Fibroblast of lung (primary cell): ENCODE measurements around the gene DNALI1. TPM values are rescaled to one million over a fixed set of nuclear protein-coding genes. Genes with fewer than 3 reads are reported as not detected.

Source experiments
- DNase-seq, 2 donors: peaks; one replicate each; pipeline versions ENCODE4 v3.0.0 to v3.0.0-alpha.2; 2010; ENCODE audit warnings: low read depth in 2 of 2
- H2AFZ ChIP-seq: 2 replicates; pipeline ENCODE4 v1.5.1; 2012; ENCODE audit warnings: low read length, control low read depth, inconsistent platforms
- H3K27ac ChIP-seq: 2 replicates; pipeline ENCODE4 v1.5.1; 2011; ENCODE audit warnings: low read length, control low read depth; ENCODE audit not compliant: insufficient read depth
- H3K27me3 ChIP-seq: 2 replicates; pipeline ENCODE4 v1.5.1; 2011; ENCODE audit warnings: mild to moderate bottlenecking, low read length; ENCODE audit not compliant: control insufficient read depth, insufficient read depth
- H3K36me3 ChIP-seq: 2 replicates; pipeline ENCODE4 v1.5.1; 2011; ENCODE audit warnings: low read length; ENCODE audit not compliant: control insufficient read depth, insufficient read depth
- H3K4me1 ChIP-seq: 2 replicates; pipeline ENCODE4 v1.5.1; 2011; ENCODE audit warnings: low read length; ENCODE audit not compliant: control insufficient read depth, insufficient read depth; ENCODE audit errors: extremely low read depth
- H3K4me2 ChIP-seq: 2 replicates; pipeline ENCODE4 v1.5.1; 2011; ENCODE audit warnings: low read length, control low read depth; ENCODE audit not compliant: insufficient read depth; ENCODE audit errors: extremely low read depth
- H3K4me3 ChIP-seq, 4 experiments: fragments of 200-600 bp in 1 of 4; sonication (generic) in 1 of 4; replicated peaks in 1 of 4; 2 replicates each; pipeline ENCODE4 v1.5.1; 2011 to 2016; ENCODE audit warnings: low read length in 4 of 4, low read depth in 3 of 4, mild to moderate bottlenecking in 3 of 4, control low read depth in 2 of 4, inconsistent platforms in 1 of 4, mixed read lengths in 1 of 4; ENCODE audit not compliant: insufficient read depth in 1 of 4; ENCODE audit errors: control extremely low read depth in 1 of 4
- H3K79me2 ChIP-seq: 2 replicates; pipeline ENCODE4 v1.5.1; 2012; ENCODE audit warnings: mild to moderate bottlenecking, low read length, inconsistent platforms; ENCODE audit not compliant: control insufficient read depth, insufficient read depth
- H3K9ac ChIP-seq: 2 replicates; pipeline ENCODE4 v1.5.1; 2011; ENCODE audit warnings: mild to moderate bottlenecking, low read length, control low read depth; ENCODE audit not compliant: insufficient read depth
- H3K9me3 ChIP-seq: 2 replicates; pipeline ENCODE4 v1.5.1; 2012; ENCODE audit warnings: low read depth, low read length; ENCODE audit not compliant: control insufficient read depth, insufficient read depth
- H4K20me1 ChIP-seq: 2 replicates; pipeline ENCODE4 v1.5.1; 2011; ENCODE audit warnings: low read length; ENCODE audit not compliant: control insufficient read depth, insufficient read depth; ENCODE audit errors: extremely low read depth
- CTCF ChIP-seq, 2 donors: IDR thresholded peaks in 1 of 2; conservative IDR thresholded peaks in 1 of 2; 1 replicate in 1 of 2; 2 replicates in 1 of 2; pipeline ENCODE4 v1.5.1; 2011 to 2012; ENCODE audit warnings: low read length in 2 of 2, control low read depth in 1 of 2, inconsistent platforms in 1 of 2, low read depth in 1 of 2, mild to moderate bottlenecking in 1 of 2
- EZH2 ChIP-seq: IDR thresholded peaks from 2 replicates; pipeline ENCODE4 v1.5.1; 2012; ENCODE audit warnings: low read length, control low read depth, mild to moderate bottlenecking; ENCODE audit errors: missing control alignments
- polyA plus RNA-seq, 2 donors: library from polyadenylated mRNA; depleted of rRNA in 1 of 2; stranded (reverse) in 1 of 2; unstranded in 1 of 2; fragments of >200 nt; gene quantifications; 2 replicates each; pipeline ENCODE4 v1.2.1, GENCODE V29; 2011 to 2012; ENCODE audit warnings: missing spikeins in 1 of 2
- total RNA-seq: library from RNA; depleted of rRNA; stranded (reverse); fragments of >200 nt; gene quantifications from 2 replicates; pipeline ENCODE4 v1.2.1, GENCODE V29; 2014

The DNALI1 gene
- total and polyA plus RNA-seq, 2 donors (not counting 1 experiment from before 2014, with no cell fraction given): 5.0 to 8.3 TPM

GRCh38 chr1:37544530-37544929 lies 12.2 kb upstream of the DNALI1 start:
- H3K36me3 ChIP-seq: peaks cover 6% of the 10 kb centered on the region
- no peak overlapping the region for H3K9ac ChIP-seq
- no peak overlapping the region for H3K4me2 ChIP-seq
- no peak for TF ChIP-seq EZH2
- no peak for TF ChIP-seq CTCF (conservative IDR thresholded peaks at IDR 0.05 in 1 of 2, IDR thresholded peaks at IDR 0.05 in 1 of 2; ENCODE audit: low read depth in 1 of 2, low read length in 2 of 2)
- no peaks in the 10 kb centered on the region for H3K27me3 ChIP-seq
- H2AFZ ChIP-seq: no peak overlapping the region
- no peak for DNase-seq
- no peaks in the 10 kb centered on the region for H3K4me1 ChIP-seq
- no peaks in the 10 kb centered on the region for H3K9me3 ChIP-seq
- no peak overlapping the region for H3K27ac ChIP-seq
- H3K79me2 ChIP-seq: peaks cover 4% of the 10 kb centered on the region
- H3K4me3 ChIP-seq: no peak overlapping the region
- no peaks in the 10 kb centered on the region for H4K20me1 ChIP-seq

- Histone ChIP-seq H3K79me2 (peaks cover 5% of the 10 kb centered on the region), H3K27me3 (no peaks in the 10 kb centered on the region), H3K27ac (no peak overlapping the region), H3K9me3 (no peaks in the 10 kb centered on the region), H3K4me2 (no peak overlapping the region), H3K4me1 (no peaks in the 10 kb centered on the region), H3K36me3 (peaks cover 6% of the 10 kb centered on the region), H3K9ac (no peak overlapping the region), H4K20me1 (no peaks in the 10 kb centered on the region), H3K4me3 (no peak overlapping the region), H2AFZ (no peak overlapping the region)
- TF ChIP-seq EZH2 (no peak), CTCF (conservative IDR thresholded peaks at IDR 0.05 in 1 of 2, IDR thresholded peaks at IDR 0.05 in 1 of 2; ENCODE audit: low read depth in 1 of 2, low read length in 2 of 2) (no peak)
- no peak for DNase-seq
Observed at GRCh38 chr1:37545019-37545418, 11.7 kb upstream of the DNALI1 start.

GRCh38 chr1:37549341-37549740 lies 7.4 kb upstream of the DNALI1 start:
- Histone ChIP-seq H3K4me2 (no peak overlapping the region), H3K9me3 (no peaks in the 10 kb centered on the region), H3K9ac (no peak overlapping the region), H3K4me3 (no peak overlapping the region), H3K27ac (no peak overlapping the region), H2AFZ (no peak overlapping the region), H3K79me2 (peaks cover 36% of the 10 kb centered on the region), H3K36me3 (peaks cover 6% of the 10 kb centered on the region), H3K27me3 (no peaks in the 10 kb centered on the region), H3K4me1 (peaks cover 8% of the 10 kb centered on the region), H4K20me1 (no peaks in the 10 kb centered on the region)
- peak in 1 of 2 donors; percentile 62 for DNase-seq
- no peak for TF ChIP-seq CTCF (conservative IDR thresholded peaks at IDR 0.05 in 1 of 2, IDR thresholded peaks at IDR 0.05 in 1 of 2; ENCODE audit: low read depth in 1 of 2, low read length in 2 of 2)
- TF ChIP-seq EZH2: no peak
